ENCODE results near the gene LBHD2. TPM values are rescaled to one million over a fixed set of nuclear protein-coding genes. Genes with fewer than 3 reads are reported as not detected.

Gene LBHD2
- total RNA-seq, 2 experiments from 2014 or later, result not detected

DNA sequence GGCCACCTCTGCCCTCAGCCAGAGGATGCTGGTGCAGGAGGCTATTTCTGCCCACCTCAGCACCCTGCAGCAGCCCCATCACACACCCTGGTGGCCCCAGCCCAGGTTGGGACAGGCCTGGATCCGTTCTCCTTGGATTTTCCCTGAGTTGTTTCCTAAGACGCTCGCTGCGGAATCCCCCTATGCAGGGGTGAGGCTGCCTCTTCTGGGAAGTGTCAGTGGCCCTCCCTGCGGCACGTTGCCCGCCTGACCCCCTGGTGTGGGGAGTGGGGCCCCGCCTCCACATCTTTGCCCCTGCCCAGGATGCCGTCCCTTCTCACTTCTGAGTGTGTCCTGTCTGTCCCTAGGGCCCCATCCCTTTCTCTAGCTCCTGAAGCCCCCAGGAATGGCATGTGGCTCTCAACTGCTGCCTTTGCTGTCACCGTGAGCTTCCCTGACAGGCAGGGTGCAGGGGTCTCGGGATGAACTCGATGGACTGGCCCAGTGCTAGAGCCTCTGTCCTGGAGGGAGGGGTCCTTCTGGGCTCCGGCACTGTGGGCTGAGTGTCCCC, 9.9 kb downstream of the LBHD2 start:
- intact Hi-C loops (cut with micrococcal nuclease; ENCODE audit: unreplicated experiment), result no loop called here
- H2AFZ ChIP-seq (ENCODE audit: low read length), result no peak overlapping the region
- ChIA-PET CTCF (ENCODE audit: unreplicated experiment) (no interaction called here), POLR2A (interaction anchor here (0.7 kb wide), 1 partner anchor 7 kb away, joined by 7 read pairs; no protein-coding TSS in a partner anchor)
- no peak for DNase-seq (ENCODE audit: low spot score)
- TF ChIP-seq, protein P1, sequence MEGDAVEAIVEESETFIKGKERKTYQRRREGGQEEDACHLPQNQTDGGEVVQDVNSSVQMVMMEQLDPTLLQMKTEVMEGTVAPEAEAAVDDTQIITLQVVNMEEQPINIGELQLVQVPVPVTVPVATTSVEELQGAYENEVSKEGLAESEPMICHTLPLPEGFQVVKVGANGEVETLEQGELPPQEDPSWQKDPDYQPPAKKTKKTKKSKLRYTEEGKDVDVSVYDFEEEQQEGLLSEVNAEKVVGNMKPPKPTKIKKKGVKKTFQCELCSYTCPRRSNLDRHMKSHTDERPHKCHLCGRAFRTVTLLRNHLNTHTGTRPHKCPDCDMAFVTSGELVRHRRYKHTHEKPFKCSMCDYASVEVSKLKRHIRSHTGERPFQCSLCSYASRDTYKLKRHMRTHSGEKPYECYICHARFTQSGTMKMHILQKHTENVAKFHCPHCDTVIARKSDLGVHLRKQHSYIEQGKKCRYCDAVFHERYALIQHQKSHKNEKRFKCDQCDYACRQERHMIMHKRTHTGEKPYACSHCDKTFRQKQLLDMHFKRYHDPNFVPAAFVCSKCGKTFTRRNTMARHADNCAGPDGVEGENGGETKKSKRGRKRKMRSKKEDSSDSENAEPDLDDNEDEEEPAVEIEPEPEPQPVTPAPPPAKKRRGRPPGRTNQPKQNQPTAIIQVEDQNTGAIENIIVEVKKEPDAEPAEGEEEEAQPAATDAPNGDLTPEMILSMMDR (conservative IDR thresholded peaks at IDR 0.05; ENCODE audit: low read length), result no peak
- TF ChIP-seq EZH2phosphoT487 (IDR thresholded peaks at IDR 0.05; ENCODE audit: borderline replicate concordance, low read depth, low read length), result no peak
- H3K4me2 ChIP-seq (ENCODE audit: low read length), result no peak overlapping the region
- H3K4me3 ChIP-seq (ENCODE audit: low read depth, low read length, poor library complexity, severe bottlenecking), result no peak overlapping the region
- no peak overlapping the region for H3K27ac ChIP-seq (ENCODE audit: low read depth, low read length, poor library complexity, severe bottlenecking)
- no peaks in the 10 kb centered on the region for H3K36me3 ChIP-seq (ENCODE audit: insufficient read depth, low read length)
- no peaks in the 10 kb centered on the region for H3K9me3 ChIP-seq (ENCODE audit: low read length)
- H3K4me1 ChIP-seq (ENCODE audit: insufficient read depth, low read length, poor library complexity, severe bottlenecking), result peaks cover 5% of the 10 kb centered on the region
- no peaks in the 10 kb centered on the region for H3K9me2 ChIP-seq (ENCODE audit: insufficient read depth, low read length)
- H3K79me2 ChIP-seq (ENCODE audit: insufficient read depth, low read depth, low read length), result no peaks in the 10 kb centered on the region
- H4K20me1 ChIP-seq (ENCODE audit: insufficient read depth, low read length), result no peaks in the 10 kb centered on the region
- no TSS peak for BruUV-seq (replicated peaks)

- Histone ChIP-seq H3K36me3 (ENCODE audit: insufficient read depth, low read length) (no peaks in the 10 kb centered on the region), H3K4me1 (ENCODE audit: insufficient read depth, low read length, poor library complexity, severe bottlenecking) (no peaks in the 10 kb centered on the region), H3K9me2 (ENCODE audit: insufficient read depth, low read length) (no peaks in the 10 kb centered on the region), H3K4me2 (ENCODE audit: low read length) (no peak within 1 kb of the TSS), H3K4me3 (ENCODE audit: low read depth, low read length, poor library complexity, severe bottlenecking) (no peak within 1 kb of the TSS), H3K79me2 (ENCODE audit: insufficient read depth, low read depth, low read length) (no peaks in the 10 kb centered on the region), H3K9me3 (ENCODE audit: low read length) (no peaks in the 10 kb centered on the region), H3K27ac (ENCODE audit: low read depth, low read length, poor library complexity, severe bottlenecking) (no peak within 1 kb of the TSS), H2AFZ (ENCODE audit: low read length) (no peak within 1 kb of the TSS), H4K20me1 (ENCODE audit: insufficient read depth, low read length) (no peaks in the 10 kb centered on the region)
- ChIA-PET CTCF (ENCODE audit: unreplicated experiment) (no interaction called here), POLR2A (interaction anchor here (0.7 kb wide), 1 partner anchor 8 kb away, joined by 7 read pairs; no protein-coding TSS in a partner anchor)
- intact Hi-C loops (cut with micrococcal nuclease; ENCODE audit: unreplicated experiment), result no loop called here
- DNase-seq (ENCODE audit: low spot score), result no peak
- BruUV-seq (replicated peaks), result no TSS peak
- TF ChIP-seq, protein P1 (conservative IDR thresholded peaks at IDR 0.05; ENCODE audit: low read length), result no peak
- no peak for TF ChIP-seq EZH2phosphoT487 (IDR thresholded peaks at IDR 0.05; ENCODE audit: borderline replicate concordance, low read depth, low read length)
These were observed 10.6 kb downstream of the LBHD2 start, which contains the start of gene EXOC3L4 for GRCh38 chr14:103094406-103095209. EXOC3L4 (plus strand) TSS chr14:103094725; CDS start chr14:103100220, 5,495 bp downstream.

Data from OCI-LY7 (cell line).